Ishikawa (cell line): ENCODE data around the gene PRDM16.
A peak's percentile ranks its signal among the peaks of the same experiment; 100 is the strongest.

ENCODE experiments used
- CEBPB ChIP-seq: IDR thresholded peaks from 2 replicates; pipeline ENCODE4 v1.6.1; 2012
- EGR1 ChIP-seq: IDR thresholded peaks from 2 replicates; pipeline ENCODE4 v1.6.1; 2012
- EP300 ChIP-seq: IDR thresholded peaks from 2 replicates; pipeline ENCODE4 v1.6.1; 2012; ENCODE audit warnings: borderline replicate concordance
- FOXM1 ChIP-seq: IDR thresholded peaks from 2 replicates; pipeline ENCODE4 v1.6.1; 2012; ENCODE audit warnings: low read depth, borderline replicate concordance
- NFIC ChIP-seq: IDR thresholded peaks from 2 replicates; pipeline ENCODE4 v1.6.1; 2012
- RAD21 ChIP-seq: IDR thresholded peaks from 2 replicates; pipeline ENCODE4 v1.6.1; 2012; ENCODE audit warnings: low read depth
- TAF1 ChIP-seq: IDR thresholded peaks from 2 replicates; pipeline ENCODE4 v1.6.1; 2012; ENCODE audit warnings: low read depth, mild to moderate bottlenecking
- TEAD4 ChIP-seq: IDR thresholded peaks from 2 replicates; pipeline ENCODE4 v1.6.1; 2012
- YY1 ChIP-seq: IDR thresholded peaks from 2 replicates; pipeline ENCODE4 v1.6.1; 2012; ENCODE audit warnings: low read depth
- ZBTB7A ChIP-seq: IDR thresholded peaks from 2 replicates; pipeline ENCODE4 v1.6.1; 2012; ENCODE audit warnings: low read depth
- TF ChIP-seq, protein P1 (sequence below): IDR thresholded peaks from 2 replicates; pipeline ENCODE4 v1.6.1; 2012
- TF ChIP-seq, protein P2 (sequence below): IDR thresholded peaks from 2 replicates; pipeline ENCODE4 v1.6.1; 2012; ENCODE audit warnings: low read depth, mild to moderate bottlenecking
- TF ChIP-seq, protein P3 (sequence below): IDR thresholded peaks from 2 replicates; pipeline ENCODE4 v1.6.1; 2012

DNA sequence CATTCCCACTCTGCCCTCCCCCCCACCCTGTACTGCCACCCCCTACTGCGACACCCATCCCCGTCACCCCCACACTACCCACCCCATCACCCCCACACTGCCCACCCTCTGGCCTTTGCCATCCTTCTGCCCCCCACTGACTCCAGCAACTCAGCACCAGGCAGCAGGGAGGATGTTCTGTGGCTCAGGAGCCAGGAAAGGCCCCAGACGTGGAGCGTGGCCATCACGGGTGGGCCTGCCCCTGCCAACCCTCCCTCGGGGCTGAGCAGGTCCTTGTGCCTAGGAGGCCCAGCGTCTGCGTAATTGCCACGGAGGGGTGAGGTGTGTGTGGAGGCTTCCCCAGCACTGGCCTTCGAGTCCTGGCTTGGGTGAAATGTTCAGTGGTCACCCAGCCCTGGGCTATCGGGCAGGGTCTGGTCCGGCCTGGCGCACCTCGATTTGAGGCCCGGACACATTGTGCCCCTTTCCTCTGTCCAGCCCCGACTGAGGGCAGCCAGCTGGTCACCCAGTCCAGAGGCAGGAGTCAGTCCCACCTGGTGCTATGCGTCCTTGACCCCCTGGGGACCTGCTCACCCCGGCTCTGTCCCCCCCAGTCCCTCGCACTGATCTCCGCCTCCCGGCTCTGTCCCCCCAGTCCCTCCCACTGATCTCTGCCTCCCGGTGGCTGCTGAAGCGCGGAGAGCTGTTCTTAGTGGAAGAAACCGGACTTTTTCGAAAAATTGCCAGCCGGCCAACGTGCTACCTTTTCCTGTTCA, 408.4 kb downstream of the PRDM16 start:
- TF ChIP-seq TAF1 (no peak), FOXM1 (no peak), EGR1 (no peak), EP300 (no peak; the same call in 1 of the 2 replicates), CEBPB (no peak), YY1 (peak; percentile 31; the same call in 1 of the 2 replicates), RAD21 (no peak), TEAD4 (no peak), NFIC (no peak; the same call in 1 of the 2 replicates), ZBTB7A (peak; percentile 71)
- TF ChIP-seq, protein P1, sequence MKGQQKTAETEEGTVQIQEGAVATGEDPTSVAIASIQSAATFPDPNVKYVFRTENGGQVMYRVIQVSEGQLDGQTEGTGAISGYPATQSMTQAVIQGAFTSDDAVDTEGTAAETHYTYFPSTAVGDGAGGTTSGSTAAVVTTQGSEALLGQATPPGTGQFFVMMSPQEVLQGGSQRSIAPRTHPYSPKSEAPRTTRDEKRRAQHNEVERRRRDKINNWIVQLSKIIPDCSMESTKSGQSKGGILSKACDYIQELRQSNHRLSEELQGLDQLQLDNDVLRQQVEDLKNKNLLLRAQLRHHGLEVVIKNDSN: no peak
- TF ChIP-seq, protein P2, sequence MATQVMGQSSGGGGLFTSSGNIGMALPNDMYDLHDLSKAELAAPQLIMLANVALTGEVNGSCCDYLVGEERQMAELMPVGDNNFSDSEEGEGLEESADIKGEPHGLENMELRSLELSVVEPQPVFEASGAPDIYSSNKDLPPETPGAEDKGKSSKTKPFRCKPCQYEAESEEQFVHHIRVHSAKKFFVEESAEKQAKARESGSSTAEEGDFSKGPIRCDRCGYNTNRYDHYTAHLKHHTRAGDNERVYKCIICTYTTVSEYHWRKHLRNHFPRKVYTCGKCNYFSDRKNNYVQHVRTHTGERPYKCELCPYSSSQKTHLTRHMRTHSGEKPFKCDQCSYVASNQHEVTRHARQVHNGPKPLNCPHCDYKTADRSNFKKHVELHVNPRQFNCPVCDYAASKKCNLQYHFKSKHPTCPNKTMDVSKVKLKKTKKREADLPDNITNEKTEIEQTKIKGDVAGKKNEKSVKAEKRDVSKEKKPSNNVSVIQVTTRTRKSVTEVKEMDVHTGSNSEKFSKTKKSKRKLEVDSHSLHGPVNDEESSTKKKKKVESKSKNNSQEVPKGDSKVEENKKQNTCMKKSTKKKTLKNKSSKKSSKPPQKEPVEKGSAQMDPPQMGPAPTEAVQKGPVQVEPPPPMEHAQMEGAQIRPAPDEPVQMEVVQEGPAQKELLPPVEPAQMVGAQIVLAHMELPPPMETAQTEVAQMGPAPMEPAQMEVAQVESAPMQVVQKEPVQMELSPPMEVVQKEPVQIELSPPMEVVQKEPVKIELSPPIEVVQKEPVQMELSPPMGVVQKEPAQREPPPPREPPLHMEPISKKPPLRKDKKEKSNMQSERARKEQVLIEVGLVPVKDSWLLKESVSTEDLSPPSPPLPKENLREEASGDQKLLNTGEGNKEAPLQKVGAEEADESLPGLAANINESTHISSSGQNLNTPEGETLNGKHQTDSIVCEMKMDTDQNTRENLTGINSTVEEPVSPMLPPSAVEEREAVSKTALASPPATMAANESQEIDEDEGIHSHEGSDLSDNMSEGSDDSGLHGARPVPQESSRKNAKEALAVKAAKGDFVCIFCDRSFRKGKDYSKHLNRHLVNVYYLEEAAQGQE: no peak
- TF ChIP-seq, protein P3, sequence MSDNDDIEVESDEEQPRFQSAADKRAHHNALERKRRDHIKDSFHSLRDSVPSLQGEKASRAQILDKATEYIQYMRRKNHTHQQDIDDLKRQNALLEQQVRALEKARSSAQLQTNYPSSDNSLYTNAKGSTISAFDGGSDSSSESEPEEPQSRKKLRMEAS: no peak; the same call in 1 of the 2 replicates
